OCI-LY3 (cell line): Measurements from ENCODE around the gene MGAT4D.

Source experiments
- CTCF ChIP-seq: fragments of 200-600, 300-600 bp; sonication (generic); IDR thresholded peaks from 2 replicates; pipeline ENCODE4 v1.5.1; 2014; ENCODE audit warnings: antibody characterized with exemption, low read length, low read depth
- EZH2phosphoT487 ChIP-seq: fragments of 200-600 bp; shearing (Covaris generic); IDR thresholded peaks from 2 replicates; pipeline ENCODE4 v1.6.1; 2018; ENCODE audit warnings: antibody characterized with exemption, mixed run types, low read depth

- no peak for TF ChIP-seq CTCF
- TF ChIP-seq EZH2phosphoT487: no peak
These were observed 34.5 kb downstream of the MGAT4D start for GRCh38 chr4:140463614-140464013.
